Natural killer cell (primary cell): Measurements from ENCODE around the gene EPS8. TPM values are rescaled to one million over a fixed set of nuclear protein-coding genes. Genes with fewer than 3 reads are reported as not detected.
"Not testable (repeated sequence)": the region's sequence is repeated elsewhere in the genome, so short reads cannot be mapped to it uniquely, and the experiment has no call there.

Source experiments
- ATAC-seq, 3 donors: fragments of 150-1000 bp in 2 of 3; fragments of 200-7000 bp in 1 of 3; cut with Tn5 transposase; 1 replicate in 1 of 3; 2 replicates in 2 of 3; pipeline ENCODE4 v1.10.0; 2021; ENCODE audit warnings: mild to moderate bottlenecking in 2 of 3, moderate library complexity in 2 of 3
- DNase-seq, 2 donors: peaks; one replicate each; pipeline versions ENCODE4 v3.0.0 to v3.0.0-alpha.2; 2013 to 2021; ENCODE audit warnings: mixed read lengths in 1 of 2
- H3K27ac ChIP-seq: one replicate; pipeline ENCODE4 v1.5.1; 2013; ENCODE audit warnings: mild to moderate bottlenecking, low read length
- H3K27me3 ChIP-seq: one replicate; pipeline ENCODE4 v1.6.1; 2013; ENCODE audit warnings: low read length; ENCODE audit not compliant: control insufficient read depth, insufficient read depth
- H3K36me3 ChIP-seq: one replicate; pipeline ENCODE4 v1.6.1; 2013; ENCODE audit warnings: low read length; ENCODE audit not compliant: control insufficient read depth, insufficient read depth
- H3K4me1 ChIP-seq: one replicate; pipeline ENCODE4 v1.6.1; 2013; ENCODE audit warnings: low read length; ENCODE audit not compliant: control insufficient read depth, insufficient read depth
- H3K4me3 ChIP-seq: one replicate; pipeline ENCODE4 v1.5.1; 2013; ENCODE audit warnings: low read length
- H3K9me3 ChIP-seq: one replicate; pipeline ENCODE4 v1.6.1; 2013; ENCODE audit warnings: low read length; ENCODE audit not compliant: control insufficient read depth, insufficient read depth
- H3K27ac Mint-ChIP-seq, 2 donors: one replicate each; pipeline ENCODE4 v1.8.0; 2022; ENCODE audit warnings: mild to moderate bottlenecking in 2 of 2, mixed read lengths in 2 of 2, moderate library complexity in 1 of 2
- H3K27me3 Mint-ChIP-seq, 2 donors: one replicate each; pipeline ENCODE4 v1.8.0; 2022; ENCODE audit warnings: low read depth in 2 of 2, mixed read lengths in 2 of 2
- H3K36me3 Mint-ChIP-seq: one replicate; pipeline ENCODE4 v1.8.0; 2022; ENCODE audit warnings: mixed read lengths
- H3K4me1 Mint-ChIP-seq, 2 donors: one replicate each; pipeline ENCODE4 v1.8.0; 2022; ENCODE audit warnings: mixed read lengths in 2 of 2
- H3K4me3 Mint-ChIP-seq: one replicate; pipeline ENCODE4 v1.8.0; 2022; ENCODE audit warnings: mild to moderate bottlenecking, moderate library complexity, mixed read lengths
- H3K9me3 Mint-ChIP-seq, 2 donors: one replicate each; pipeline ENCODE4 v1.8.0; 2022; ENCODE audit warnings: mixed read lengths in 2 of 2
- CTCF ChIP-seq: fragments of 200-600 bp; IDR thresholded peaks from one replicate; pipeline ENCODE4 v1.8.0; 2022; ENCODE audit warnings: antibody characterized with exemption
- WGBS: methylation state at CpG from one replicate; pipeline ENCODE4 v1.1.7; 2013; ENCODE audit warnings: missing lambda C conversion rate; ENCODE audit not compliant: insufficient coverage; 5-methylcytosine and 5-hydroxymethylcytosine counted together
- intact Hi-C: fragments of 100-400 bp; cut with micrococcal nuclease; formaldehyde crosslinking; loops from one replicate; pipeline ENCODE4 v1.14.2; 2022
- total RNA-seq, 4 donors: library from RNA; stranded (reverse); fragments of 120-200 nt in 1 of 4; gene quantifications; one replicate each; pipeline versions ENCODE4 v1.2.3 to v1.2.4, GENCODE V29; 2013 to 2022

Gene EPS8
- total RNA-seq, 3 donors from 2014 or later (not counting 1 experiment from before 2014, with no cell fraction given): 1.5 to 2.6 (median 1.5) TPM

GRCh38 chr12:15620741-15621539 is 168.2 kb downstream of the EPS8 start:
- H3K27ac ChIP-seq: no peak overlapping the region
- Mint-ChIP-seq H3K4me3 (no peak overlapping the region), H3K4me1 (no peaks in the 10 kb centered on the region), H3K27ac (no peak overlapping the region), H3K36me3 (no peaks in the 10 kb centered on the region), H3K9me3 (no peaks in the 10 kb centered on the region), H3K27me3 (peaks cover 3 to 9% of the 10 kb centered on the region in 2 donors)
- no peaks in the 10 kb centered on the region for H3K27me3 ChIP-seq
- WGBS: 92% methylated on average over 3 of the region's 4 CpGs
- no peaks in the 10 kb centered on the region for H3K9me3 ChIP-seq
- no peaks in the 10 kb centered on the region for H3K36me3 ChIP-seq
- H3K4me3 ChIP-seq: no peak overlapping the region
- intact Hi-C loops: no loop called here
- no peaks in the 10 kb centered on the region for H3K4me1 ChIP-seq
- no peak for DNase-seq
- no peak for TF ChIP-seq CTCF
- ATAC-seq: no peak

- H3K27ac ChIP-seq, ATAC-seq, H3K27me3 Mint-ChIP-seq, H3K27me3 ChIP-seq, DNase-seq, H3K4me3 Mint-ChIP-seq, H3K4me1 Mint-ChIP-seq, intact Hi-C loops, H3K36me3 Mint-ChIP-seq, H3K27ac Mint-ChIP-seq, H3K36me3 ChIP-seq, H3K9me3 Mint-ChIP-seq, H3K4me3 ChIP-seq, H3K4me1 ChIP-seq, H3K9me3 ChIP-seq: not testable (repeated sequence)
- 92% methylated on average over 8 of the region's 8 CpGs for WGBS
Measured at GRCh38 chr12:15616495-15616894, 172.7 kb downstream of the EPS8 start.

- Histone ChIP-seq H3K27me3 (no peaks in the 10 kb centered on the region), H3K4me3 (no peak overlapping the region), H3K9me3 (no peaks in the 10 kb centered on the region), H3K27ac (no peak overlapping the region), H3K4me1 (no peaks in the 10 kb centered on the region), H3K36me3 (no peaks in the 10 kb centered on the region)
- no peaks in the 10 kb centered on the region for H3K4me1 Mint-ChIP-seq
- TF ChIP-seq CTCF: no peak
- H3K4me3 Mint-ChIP-seq: no peak overlapping the region
- H3K27ac Mint-ChIP-seq: no peak overlapping the region
- no peaks in the 10 kb centered on the region for H3K9me3 Mint-ChIP-seq
- no peak for ATAC-seq
- DNase-seq: no peak
- WGBS: 89% methylated on average over 1 of the region's 1 CpG
- H3K27me3 Mint-ChIP-seq: peaks cover 1 to 3% of the 10 kb centered on the region in 2 donors
- H3K36me3 Mint-ChIP-seq: no peaks in the 10 kb centered on the region
- intact Hi-C loops: no loop called here
Measured at GRCh38 chr12:15613981-15614380, 175.2 kb downstream of the EPS8 start.

DNA sequence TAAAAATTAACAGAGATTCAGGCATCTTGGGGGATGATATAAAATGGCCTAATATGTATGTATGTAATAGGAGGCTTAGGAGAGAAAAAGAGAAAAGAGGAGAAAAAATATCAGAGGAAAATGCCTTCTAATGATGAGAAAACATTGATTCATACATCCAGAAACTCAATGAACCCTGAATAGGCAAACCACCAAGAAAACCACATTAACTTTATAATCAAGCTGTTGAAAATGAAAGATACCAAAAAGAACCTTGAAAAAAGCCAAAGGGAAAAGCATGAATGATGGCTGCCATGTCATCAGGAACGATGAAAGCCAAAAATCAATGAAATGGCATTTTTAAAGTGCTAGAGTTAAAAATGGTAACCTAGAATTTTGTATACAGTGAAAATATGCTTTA is 180.2 kb downstream of the EPS8 start:
- intact Hi-C loops: no loop called here
- no peak for ATAC-seq

More for the DNA sequence above, 180.2 kb downstream of the EPS8 start:
- H3K27me3 Mint-ChIP-seq: peaks cover 0 to 2% of the 10 kb centered on the region in 2 donors
- H3K4me3 ChIP-seq: no peak overlapping the region
- no peaks in the 10 kb centered on the region for H3K9me3 Mint-ChIP-seq
- H3K9me3 ChIP-seq: no peaks in the 10 kb centered on the region
- WGBS: 85% methylated on average over 1 of the region's 1 CpG
- H3K4me1 Mint-ChIP-seq: no peaks in the 10 kb centered on the region
- no peak for TF ChIP-seq CTCF
- DNase-seq: no peak
- H3K27me3 ChIP-seq: no peaks in the 10 kb centered on the region
- no peak overlapping the region for H3K27ac Mint-ChIP-seq
- H3K4me3 Mint-ChIP-seq: no peak overlapping the region
- H3K36me3 ChIP-seq: no peaks in the 10 kb centered on the region
- H3K4me1 ChIP-seq: no peaks in the 10 kb centered on the region
- no peaks in the 10 kb centered on the region for H3K36me3 Mint-ChIP-seq
- no peak overlapping the region for H3K27ac ChIP-seq
